GM23338 (cell line): Measurements from ENCODE around the gene EVC.

Experiments used
- CREB1 ChIP-seq: fragments of 250-450 bp; sonication (Bioruptor Pico); IDR thresholded peaks from 2 replicates; pipeline ENCODE4 v1.5.0; 2020; ENCODE audit warnings: low read depth, mild to moderate bottlenecking, moderate library complexity
- CTCF ChIP-seq, 2 experiments: fragments of 200-600 bp in 1 of 2; sonication (generic) in 1 of 2; conservative IDR thresholded peaks; 2 replicates each; pipeline versions ENCODE4 v1.5.1 to v1.6.1; 2016 to 2017; ENCODE audit warnings: antibody characterized with exemption in 2 of 2, low read depth in 2 of 2, mild to moderate bottlenecking in 2 of 2, moderate library complexity in 1 of 2
- ETS1 ChIP-seq: IDR thresholded peaks from 2 replicates; pipeline ENCODE4 v1.6.1; 2016; ENCODE audit warnings: antibody characterized with exemption
- EZH2 ChIP-seq: fragments of 200-600 bp; sonication (generic); IDR thresholded peaks from one replicate; pipeline ENCODE4 v1.8.0; 2017; ENCODE audit warnings: antibody characterized with exemption, mild to moderate bottlenecking, low read depth; ENCODE audit not compliant: unreplicated experiment
- EZH2phosphoT487 ChIP-seq: fragments of 200-600 bp; sonication (generic); IDR thresholded peaks from one replicate; pipeline ENCODE4 v1.8.1; 2018; ENCODE audit warnings: antibody characterized with exemption; ENCODE audit not compliant: unreplicated experiment
- JUNB ChIP-seq: IDR thresholded peaks from one replicate; pipeline ENCODE4 v1.6.1; 2016; ENCODE audit warnings: antibody characterized with exemption; ENCODE audit not compliant: unreplicated experiment
- POLR2AphosphoS5 ChIP-seq: IDR thresholded peaks from 2 replicates; pipeline ENCODE4 v1.6.1; 2016; ENCODE audit warnings: antibody characterized with exemption, low read depth
- ZNF114 ChIP-seq: fragments of 250-450 bp; sonication (Bioruptor Pico); IDR thresholded peaks from 2 replicates; pipeline ENCODE4 v1.5.0; 2020; ENCODE audit warnings: mild to moderate bottlenecking, moderate library complexity
- ZNF331 ChIP-seq: fragments of 250-450 bp; sonication (Bioruptor Pico); IDR thresholded peaks from 2 replicates; pipeline ENCODE4 v1.5.0; 2020; ENCODE audit warnings: low read depth, mild to moderate bottlenecking, moderate library complexity
- TF ChIP-seq, protein P1 (sequence below): IDR thresholded peaks from one replicate; pipeline ENCODE4 v1.6.1; 2018; ENCODE audit warnings: antibody characterized with exemption; ENCODE audit not compliant: unreplicated experiment

GRCh38 chr4:5696341-5696740 is 14.7 kb upstream of the EVC start:
- no peak for TF ChIP-seq POLR2AphosphoS5
- TF ChIP-seq CTCF (conservative IDR thresholded peaks at IDR 0.05; ENCODE audit: low read depth in 2 of 2) = no peak
- no peak for TF ChIP-seq EZH2phosphoT487
- no peak for TF ChIP-seq EZH2
- TF ChIP-seq, protein P1, sequence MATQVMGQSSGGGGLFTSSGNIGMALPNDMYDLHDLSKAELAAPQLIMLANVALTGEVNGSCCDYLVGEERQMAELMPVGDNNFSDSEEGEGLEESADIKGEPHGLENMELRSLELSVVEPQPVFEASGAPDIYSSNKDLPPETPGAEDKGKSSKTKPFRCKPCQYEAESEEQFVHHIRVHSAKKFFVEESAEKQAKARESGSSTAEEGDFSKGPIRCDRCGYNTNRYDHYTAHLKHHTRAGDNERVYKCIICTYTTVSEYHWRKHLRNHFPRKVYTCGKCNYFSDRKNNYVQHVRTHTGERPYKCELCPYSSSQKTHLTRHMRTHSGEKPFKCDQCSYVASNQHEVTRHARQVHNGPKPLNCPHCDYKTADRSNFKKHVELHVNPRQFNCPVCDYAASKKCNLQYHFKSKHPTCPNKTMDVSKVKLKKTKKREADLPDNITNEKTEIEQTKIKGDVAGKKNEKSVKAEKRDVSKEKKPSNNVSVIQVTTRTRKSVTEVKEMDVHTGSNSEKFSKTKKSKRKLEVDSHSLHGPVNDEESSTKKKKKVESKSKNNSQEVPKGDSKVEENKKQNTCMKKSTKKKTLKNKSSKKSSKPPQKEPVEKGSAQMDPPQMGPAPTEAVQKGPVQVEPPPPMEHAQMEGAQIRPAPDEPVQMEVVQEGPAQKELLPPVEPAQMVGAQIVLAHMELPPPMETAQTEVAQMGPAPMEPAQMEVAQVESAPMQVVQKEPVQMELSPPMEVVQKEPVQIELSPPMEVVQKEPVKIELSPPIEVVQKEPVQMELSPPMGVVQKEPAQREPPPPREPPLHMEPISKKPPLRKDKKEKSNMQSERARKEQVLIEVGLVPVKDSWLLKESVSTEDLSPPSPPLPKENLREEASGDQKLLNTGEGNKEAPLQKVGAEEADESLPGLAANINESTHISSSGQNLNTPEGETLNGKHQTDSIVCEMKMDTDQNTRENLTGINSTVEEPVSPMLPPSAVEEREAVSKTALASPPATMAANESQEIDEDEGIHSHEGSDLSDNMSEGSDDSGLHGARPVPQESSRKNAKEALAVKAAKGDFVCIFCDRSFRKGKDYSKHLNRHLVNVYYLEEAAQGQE = no peak
- no peak for TF ChIP-seq JUNB
- no peak for TF ChIP-seq CREB1 (CRISPR knock-in tag)
- TF ChIP-seq ZNF331 (CRISPR knock-in tag) = no peak
- no peak for TF ChIP-seq ETS1
- TF ChIP-seq ZNF114 (CRISPR knock-in tag) = no peak
